OCI-LY1 (cell line): ENCODE data around the gene MCCC2.

Source experiments
- CTCF ChIP-seq: fragments of 200-600 bp; sonication (generic), shearing (Covaris generic); IDR thresholded peaks from 2 replicates; pipeline ENCODE4 v1.5.1; 2017; ENCODE audit warnings: mild to moderate bottlenecking, antibody characterized with exemption, low read length, moderate library complexity, mixed read lengths
- EZH2 ChIP-seq: fragments of 200-600 bp; sonication (generic), shearing (Covaris generic); IDR thresholded peaks from 2 replicates; pipeline ENCODE4 v1.8.0; 2017; ENCODE audit warnings: borderline replicate concordance, mixed run types, mild to moderate bottlenecking, antibody characterized with exemption, low read length, moderate library complexity, mixed read lengths

DNA sequence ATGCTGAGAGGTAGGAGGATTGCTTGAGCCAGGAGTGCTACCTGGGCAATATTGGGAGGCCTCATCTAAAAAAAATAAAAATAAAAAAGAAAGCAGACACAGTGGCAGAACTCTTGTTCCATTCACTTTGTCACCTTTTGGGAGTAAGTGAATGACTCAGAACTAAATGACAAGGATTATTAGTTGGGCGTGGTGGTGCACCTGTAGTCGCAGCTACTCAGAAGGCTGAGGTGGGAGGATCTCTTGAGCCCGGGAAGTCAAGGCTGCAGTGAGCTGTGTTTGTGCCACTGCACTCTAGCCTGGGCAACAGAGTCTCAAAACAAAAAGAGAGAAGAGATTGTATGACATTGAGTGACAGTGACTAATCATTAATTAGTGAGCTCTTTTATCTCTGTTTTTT lies 34.1 kb downstream of the MCCC2 start:
- TF ChIP-seq CTCF (no peak), EZH2 (no peak)
